Astrocyte (in vitro differentiated cells and primary cell): Measurements from ENCODE around the gene MMS19. TPM values are rescaled to one million over a fixed set of nuclear protein-coding genes. Genes with fewer than 3 reads are reported as not detected.

Experiments used
- DNase-seq: peaks from one replicate; pipeline ENCODE4 v3.0.0-alpha.2; 2010; ENCODE audit warnings: low read depth
- FAIRE-seq: peaks from 2 replicates; lab custom pipeline; 2011; peaks lifted over from hg19 to GRCh38; lab: Jason Lieb, UNC
- H2AFZ ChIP-seq: 2 replicates; pipeline ENCODE4 v1.6.0; 2012; ENCODE audit warnings: low read depth, low read length, inconsistent platforms
- H3K27ac ChIP-seq: 2 replicates; pipeline ENCODE4 v1.5.1; 2011; ENCODE audit warnings: low read depth, low read length, inconsistent platforms
- H3K27me3 ChIP-seq: 2 replicates; pipeline ENCODE4 v1.6.0; 2011; ENCODE audit warnings: low read length, inconsistent platforms; ENCODE audit not compliant: insufficient read depth
- H3K36me3 ChIP-seq: 2 replicates; pipeline ENCODE4 v1.5.1; 2011; ENCODE audit warnings: low read length, inconsistent platforms; ENCODE audit not compliant: insufficient read depth
- H3K4me1 ChIP-seq: 2 replicates; pipeline ENCODE4 v1.5.1; 2011; ENCODE audit warnings: low read length, inconsistent platforms; ENCODE audit not compliant: insufficient read depth
- H3K4me2 ChIP-seq: 2 replicates; pipeline ENCODE4 v1.6.0; 2012; ENCODE audit warnings: low read length, inconsistent platforms
- H3K4me3 ChIP-seq: 2 replicates; pipeline ENCODE4 v1.5.1; 2011; ENCODE audit warnings: low read depth, mild to moderate bottlenecking, low read length, inconsistent platforms; ENCODE audit not compliant: insufficient read depth
- H3K79me2 ChIP-seq: 2 replicates; pipeline ENCODE4 v1.6.0; 2012; ENCODE audit warnings: mild to moderate bottlenecking, low read length, inconsistent platforms; ENCODE audit not compliant: insufficient read depth
- H3K9ac ChIP-seq: 2 replicates; pipeline ENCODE4 v1.6.0; 2012; ENCODE audit warnings: mild to moderate bottlenecking, low read length, inconsistent platforms
- H3K9me3 ChIP-seq: 2 replicates; pipeline ENCODE4 v1.5.1; 2012; ENCODE audit warnings: low read depth, mild to moderate bottlenecking, low read length, inconsistent platforms; ENCODE audit not compliant: insufficient read depth
- H4K20me1 ChIP-seq: 2 replicates; pipeline ENCODE4 v1.6.0; 2012; ENCODE audit warnings: low read length, inconsistent platforms; ENCODE audit not compliant: insufficient read depth
- H3K27ac Mint-ChIP-seq: one replicate; pipeline ENCODE4 v1.8.0; 2021; ENCODE audit warnings: mild to moderate bottlenecking, mixed read lengths; ENCODE audit not compliant: unreplicated experiment
- H3K27me3 Mint-ChIP-seq: one replicate; pipeline ENCODE4 v1.8.0; 2021; ENCODE audit warnings: low read depth, mixed read lengths; ENCODE audit not compliant: unreplicated experiment
- H3K36me3 Mint-ChIP-seq: one replicate; pipeline ENCODE4 v1.8.0; 2021; ENCODE audit warnings: low read depth, mixed read lengths; ENCODE audit not compliant: unreplicated experiment
- H3K4me1 Mint-ChIP-seq: one replicate; pipeline ENCODE4 v1.8.0; 2021; ENCODE audit warnings: low read depth, mixed read lengths; ENCODE audit not compliant: unreplicated experiment
- H3K4me3 Mint-ChIP-seq: one replicate; pipeline ENCODE4 v1.8.0; 2021; ENCODE audit warnings: mild to moderate bottlenecking, moderate library complexity, mixed read lengths; ENCODE audit not compliant: unreplicated experiment
- H3K9me3 Mint-ChIP-seq: one replicate; pipeline ENCODE4 v1.8.0; 2021; ENCODE audit warnings: mild to moderate bottlenecking, mixed read lengths; ENCODE audit not compliant: unreplicated experiment
- EZH2 ChIP-seq: IDR thresholded peaks from 2 replicates; pipeline ENCODE4 v1.6.1; 2012; ENCODE audit warnings: mild to moderate bottlenecking, low read length, inconsistent platforms; ENCODE audit not compliant: insufficient read depth
- total RNA-seq: library from RNA; stranded (reverse); gene quantifications from 2 replicates; pipeline ENCODE4 v1.2.1, GENCODE V29; 2021
- TF ChIP-seq, protein P1 (sequence below): IDR thresholded peaks from 2 replicates; pipeline ENCODE4 v1.5.1; 2011; ENCODE audit warnings: low read depth, mild to moderate bottlenecking, inconsistent platforms, low read length, moderate library complexity; ENCODE audit not compliant: insufficient read depth

Gene MMS19
- total RNA-seq, 1 donor from 2014 or later: 84.4 TPM

DNA sequence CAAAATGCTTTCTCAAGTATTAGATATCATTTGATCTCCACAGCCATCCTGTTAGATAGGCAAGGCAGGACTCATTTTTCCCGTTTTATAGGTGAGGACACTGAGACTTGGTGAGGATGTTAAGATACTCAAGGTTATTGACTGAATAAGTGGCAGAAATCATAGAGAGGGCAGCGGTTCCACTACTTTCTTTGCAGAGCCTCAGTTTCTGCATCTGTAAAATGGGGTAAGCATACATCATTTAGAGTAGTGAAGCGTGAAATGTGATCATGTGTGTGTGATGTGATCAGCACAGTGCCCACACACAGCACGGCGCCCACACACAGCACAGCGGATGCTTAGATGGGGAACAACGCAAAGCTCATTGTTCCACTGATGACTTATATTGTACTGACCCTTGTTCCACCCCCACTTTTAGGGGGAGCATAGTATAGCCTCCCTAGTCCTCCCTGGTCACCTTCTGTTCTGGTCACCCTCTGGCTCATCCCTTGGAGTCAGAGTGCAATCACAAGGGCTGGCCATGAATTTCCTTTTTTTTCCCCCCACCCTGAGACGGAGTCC lies 11.0 kb upstream of the MMS19 start:
- H4K20me1 ChIP-seq: peaks cover 94% of the 10 kb centered on the region
- peaks cover 5% of the 10 kb centered on the region for H3K4me1 ChIP-seq
- Mint-ChIP-seq H3K9me3 (no peaks in the 10 kb centered on the region), H3K36me3 (peaks cover 5% of the 10 kb centered on the region), H3K27ac (no peak overlapping the region), H3K4me3 (no peak overlapping the region), H3K4me1 (peaks cover 46% of the 10 kb centered on the region), H3K27me3 (no peaks in the 10 kb centered on the region)
- peaks cover 93% of the 10 kb centered on the region for H3K79me2 ChIP-seq
- H2AFZ ChIP-seq: no peak overlapping the region
- H3K4me3 ChIP-seq: no peak overlapping the region
- no peak overlapping the region for H3K9ac ChIP-seq
- H3K27me3 ChIP-seq: no peaks in the 10 kb centered on the region
- peaks cover 4% of the 10 kb centered on the region for H3K36me3 ChIP-seq
- DNase-seq: no peak
- H3K9me3 ChIP-seq: no peaks in the 10 kb centered on the region
- FAIRE-seq: no peak
- H3K4me2 ChIP-seq: no peak overlapping the region
- TF ChIP-seq, protein P1, sequence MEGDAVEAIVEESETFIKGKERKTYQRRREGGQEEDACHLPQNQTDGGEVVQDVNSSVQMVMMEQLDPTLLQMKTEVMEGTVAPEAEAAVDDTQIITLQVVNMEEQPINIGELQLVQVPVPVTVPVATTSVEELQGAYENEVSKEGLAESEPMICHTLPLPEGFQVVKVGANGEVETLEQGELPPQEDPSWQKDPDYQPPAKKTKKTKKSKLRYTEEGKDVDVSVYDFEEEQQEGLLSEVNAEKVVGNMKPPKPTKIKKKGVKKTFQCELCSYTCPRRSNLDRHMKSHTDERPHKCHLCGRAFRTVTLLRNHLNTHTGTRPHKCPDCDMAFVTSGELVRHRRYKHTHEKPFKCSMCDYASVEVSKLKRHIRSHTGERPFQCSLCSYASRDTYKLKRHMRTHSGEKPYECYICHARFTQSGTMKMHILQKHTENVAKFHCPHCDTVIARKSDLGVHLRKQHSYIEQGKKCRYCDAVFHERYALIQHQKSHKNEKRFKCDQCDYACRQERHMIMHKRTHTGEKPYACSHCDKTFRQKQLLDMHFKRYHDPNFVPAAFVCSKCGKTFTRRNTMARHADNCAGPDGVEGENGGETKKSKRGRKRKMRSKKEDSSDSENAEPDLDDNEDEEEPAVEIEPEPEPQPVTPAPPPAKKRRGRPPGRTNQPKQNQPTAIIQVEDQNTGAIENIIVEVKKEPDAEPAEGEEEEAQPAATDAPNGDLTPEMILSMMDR: no peak
- no peak for TF ChIP-seq EZH2
- H3K27ac ChIP-seq: no peak overlapping the region

DNA sequence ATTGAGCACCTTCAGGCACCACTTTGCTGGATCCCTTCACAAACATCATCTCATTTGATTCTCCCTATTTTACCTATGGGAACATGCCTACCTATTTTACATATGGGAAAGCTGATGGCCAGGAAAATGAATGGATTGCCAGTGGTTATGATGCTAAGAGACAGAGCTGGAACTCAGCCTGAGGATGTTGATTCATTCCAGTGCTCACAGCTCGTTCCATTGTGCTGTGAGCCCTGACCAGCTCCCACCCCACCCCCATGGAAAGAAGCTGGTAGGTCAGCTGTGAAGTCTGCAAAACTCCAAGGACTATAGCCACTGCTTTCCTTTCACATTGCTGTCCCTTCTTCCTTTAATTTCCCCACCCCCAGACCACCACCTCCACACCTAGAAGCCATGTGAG lies 10.1 kb upstream of the MMS19 start:
- peaks cover 5% of the 10 kb centered on the region for H3K4me1 ChIP-seq
- no peak overlapping the region for H3K4me3 ChIP-seq
- Mint-ChIP-seq H3K9me3 (no peaks in the 10 kb centered on the region), H3K4me3 (peak overlapping the region; percentile 52), H3K27ac (peak overlapping the region; percentile 35), H3K4me1 (peaks cover 42% of the 10 kb centered on the region), H3K36me3 (peaks cover 5% of the 10 kb centered on the region), H3K27me3 (no peaks in the 10 kb centered on the region)
- H3K79me2 ChIP-seq: peaks cover 93% of the 10 kb centered on the region
- H3K4me2 ChIP-seq: peak overlapping the region; percentile 38
- no peak for TF ChIP-seq EZH2
- TF ChIP-seq, protein P1: no peak
- FAIRE-seq (no peak), DNase-seq (peak; percentile 52)
- no peaks in the 10 kb centered on the region for H3K27me3 ChIP-seq
- H3K9ac ChIP-seq: no peak overlapping the region
- H3K36me3 ChIP-seq: peaks cover 4% of the 10 kb centered on the region
- H3K9me3 ChIP-seq: no peaks in the 10 kb centered on the region
- H2AFZ ChIP-seq: no peak overlapping the region
- peaks cover 94% of the 10 kb centered on the region for H4K20me1 ChIP-seq
- no peak overlapping the region for H3K27ac ChIP-seq

DNA sequence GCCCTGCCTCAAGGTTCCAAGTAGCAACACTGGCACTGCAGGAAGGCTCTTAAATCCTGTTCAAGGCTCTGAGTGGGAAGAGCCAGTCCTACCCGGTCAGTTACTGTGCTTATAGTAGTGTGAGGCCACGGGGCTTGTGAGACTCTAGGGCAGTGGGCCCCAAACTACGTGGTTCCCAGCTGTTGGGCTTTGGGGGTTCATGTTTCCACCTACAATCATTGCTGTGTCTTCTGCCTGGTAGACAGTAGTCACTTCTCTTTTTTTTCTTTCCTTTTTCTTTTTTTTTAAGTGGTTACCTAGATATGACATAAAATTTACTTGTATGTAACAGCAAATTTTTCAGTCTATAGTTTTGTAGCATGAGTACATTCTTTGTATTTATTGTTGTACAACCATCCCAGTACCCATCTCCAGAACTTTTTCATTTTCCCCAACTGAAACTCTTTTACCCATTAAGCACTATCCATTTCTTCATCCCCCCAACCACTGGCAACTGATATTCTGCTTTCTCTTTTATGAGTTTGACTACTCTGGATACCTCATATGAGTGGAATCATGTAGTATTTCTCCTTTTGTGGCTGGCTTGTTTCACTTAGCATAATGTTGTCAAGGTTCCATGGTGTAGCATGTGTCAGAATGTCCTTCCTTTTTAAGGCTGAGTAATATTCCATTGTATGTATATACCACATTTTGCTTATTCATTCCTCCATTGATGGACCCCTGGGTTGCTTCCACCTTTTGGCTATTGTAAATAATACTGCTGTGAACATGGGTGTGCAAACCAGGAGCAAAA lies 8.2 kb upstream of the MMS19 start:
- H3K36me3 ChIP-seq: peaks cover 4% of the 10 kb centered on the region
- FAIRE-seq (no peak), DNase-seq (no peak)
- H3K27me3 Mint-ChIP-seq: no peaks in the 10 kb centered on the region
- H4K20me1 ChIP-seq: peaks cover 92% of the 10 kb centered on the region
- H3K9ac ChIP-seq: no peak overlapping the region
- H3K36me3 Mint-ChIP-seq: peaks cover 6% of the 10 kb centered on the region
- H3K4me1 Mint-ChIP-seq: peaks cover 36% of the 10 kb centered on the region
- no peak overlapping the region for H3K4me2 ChIP-seq
- H3K4me1 ChIP-seq: peaks cover 5% of the 10 kb centered on the region
- no peak overlapping the region for H2AFZ ChIP-seq
- H3K27me3 ChIP-seq: no peaks in the 10 kb centered on the region
- no peak for TF ChIP-seq EZH2
- TF ChIP-seq, protein P1: no peak
- H3K27ac ChIP-seq: no peak overlapping the region
- no peaks in the 10 kb centered on the region for H3K9me3 ChIP-seq
- H3K4me3 Mint-ChIP-seq: no peak overlapping the region
- peaks cover 93% of the 10 kb centered on the region for H3K79me2 ChIP-seq
- H3K27ac Mint-ChIP-seq: no peak overlapping the region
- no peaks in the 10 kb centered on the region for H3K9me3 Mint-ChIP-seq
- H3K4me3 ChIP-seq: no peak overlapping the region
